ENCODE data around the gene UPK3A. TPM values are rescaled to one million over a fixed set of nuclear protein-coding genes. Genes with fewer than 3 reads are reported as not detected.

UPK3A gene
- not detected in 2 replicates for total RNA-seq

DNA sequence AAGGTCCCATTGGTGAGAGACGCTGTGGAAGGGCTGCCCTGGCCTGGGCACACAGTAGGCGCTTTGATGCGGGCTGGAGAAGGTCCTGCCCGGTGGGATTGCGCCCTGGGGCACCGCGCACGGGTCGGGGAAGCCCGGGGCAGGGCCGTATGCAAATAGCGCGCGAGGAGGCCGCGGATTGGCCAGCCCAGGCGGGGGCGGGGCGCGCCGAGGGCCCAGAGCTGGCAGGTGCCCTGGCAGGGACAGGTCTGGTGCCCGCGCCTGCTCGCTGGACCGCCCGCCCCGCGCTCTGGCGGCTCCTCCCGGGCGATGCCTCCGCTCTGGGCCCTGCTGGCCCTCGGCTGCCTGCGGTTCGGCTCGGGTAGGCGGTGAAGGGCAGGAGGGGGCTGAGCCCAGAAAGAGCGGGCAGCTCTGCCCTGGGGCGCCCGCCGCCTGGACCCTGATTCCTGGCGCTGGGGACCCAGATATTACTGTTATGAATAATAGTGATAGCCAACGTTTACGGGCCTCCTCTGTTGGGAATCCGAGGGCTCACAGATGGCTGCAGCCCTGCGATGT lies at the start of gene UPK3A:
TSS of gene UPK3A (plus strand) at position 245 of the 558 bp plus-strand sequence. CDS start at position 310, 65 bp downstream.

DNA sequence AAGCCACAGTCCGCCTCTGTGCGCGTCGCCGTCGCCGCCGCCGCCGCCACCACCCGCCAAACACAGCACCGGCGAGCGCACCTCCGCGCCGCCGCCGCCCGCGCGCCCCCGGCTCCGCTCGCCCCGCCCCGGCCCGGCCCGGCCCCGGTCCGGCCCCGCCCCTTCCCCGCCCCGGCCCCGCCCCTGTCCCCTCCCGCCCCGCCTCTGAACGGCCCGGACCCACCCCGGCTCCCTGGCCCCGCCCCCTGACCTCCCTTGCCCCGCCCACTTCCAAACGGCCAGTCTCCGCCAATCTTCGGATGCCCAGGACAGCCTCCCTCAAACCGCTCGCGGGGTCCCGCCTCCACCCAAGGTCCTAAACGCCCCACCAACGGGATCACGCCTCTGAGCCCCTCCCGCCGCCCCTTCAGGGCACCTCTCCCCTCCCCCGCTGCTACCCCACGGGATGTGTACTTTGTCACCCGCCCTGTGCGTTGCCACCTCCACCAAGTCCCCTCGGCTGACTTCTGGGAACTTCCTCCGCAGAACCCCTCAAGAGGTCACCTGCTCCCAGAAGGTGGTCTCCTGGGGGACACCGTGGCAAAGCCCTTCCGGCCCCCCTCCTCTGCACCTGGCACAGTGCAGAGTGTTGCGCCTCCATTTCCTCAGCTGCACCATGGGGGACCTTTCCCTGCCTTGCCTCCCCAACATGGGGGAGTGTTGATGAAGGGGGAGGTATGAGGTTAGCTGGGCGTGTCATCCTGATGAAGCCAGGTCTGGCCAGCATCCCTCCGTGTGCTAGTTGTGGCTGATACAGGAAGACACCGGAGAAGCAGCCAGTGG lies 43.7 kb upstream of the UPK3A start, which contains the start of gene KIAA0930:
TSS of gene KIAA0930 (minus strand) at position 85 of the 822 bp plus-strand sequence. CDS start 191 bp downstream, outside the sequence.

DNA sequence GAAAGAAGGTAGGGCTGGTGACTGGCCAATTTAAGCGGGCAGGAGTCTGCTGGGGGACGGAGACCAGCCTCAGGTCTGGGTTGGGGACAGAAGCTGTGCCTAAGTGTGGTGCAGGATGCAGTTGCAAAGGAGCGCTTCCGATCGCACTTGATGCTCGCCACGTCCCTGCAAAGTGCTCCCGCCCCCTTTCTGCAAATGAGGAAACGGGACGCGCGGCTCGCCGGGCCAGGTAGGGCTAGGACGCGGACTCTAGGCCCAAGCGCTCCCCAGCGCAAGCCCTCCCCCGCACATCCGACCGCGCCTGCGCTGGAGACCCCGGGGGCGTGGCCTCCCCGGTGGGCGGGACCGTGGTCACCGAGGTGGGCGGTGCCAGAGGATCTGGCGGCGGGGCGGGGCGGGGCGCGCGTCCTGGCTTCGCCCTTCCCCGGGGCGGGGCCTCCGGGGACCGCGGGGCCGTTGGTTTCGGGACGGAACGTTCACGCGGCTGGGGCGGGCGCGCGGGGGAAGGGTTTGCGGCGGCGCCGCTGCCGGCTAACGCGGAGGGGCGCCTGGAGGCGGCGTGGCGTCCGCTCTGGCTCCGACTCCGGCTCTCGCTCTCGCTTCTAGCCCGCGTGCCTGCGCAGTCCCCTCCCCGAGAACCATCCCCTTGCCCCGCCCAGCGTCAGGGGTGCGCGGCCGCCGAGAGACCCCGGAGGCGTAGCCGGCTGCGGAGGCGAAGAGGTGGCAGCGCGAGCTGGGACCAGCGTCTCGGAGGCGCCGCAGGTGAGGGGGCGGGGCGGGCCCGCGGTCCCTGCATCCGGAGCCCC lies 24.9 kb downstream of the UPK3A start, which contains the start of gene FAM118A:
TSS of gene FAM118A (plus strand) at position 513 of the 806 bp plus-strand sequence. CDS start 12,446 bp downstream, outside the sequence.

Other genes starting within 250 kb of the UPK3A start
- 42.4 and 76.1 TPM in 2 replicates for gene NUP50, start 121.0 kb upstream of the UPK3A start, total RNA-seq
- gene KIAA0930, start 44.1 kb upstream of the UPK3A start, total RNA-seq, result 89.5 and 129 TPM in 2 replicates
- gene FAM118A, start 25.0 kb downstream of the UPK3A start, total RNA-seq, result 6.3 and 20.5 TPM in 2 replicates
- gene SMC1B, start 128.7 kb downstream of the UPK3A start, total RNA-seq, result not detected in 2 replicates
- gene RIBC2, start 128.7 kb downstream of the UPK3A start, total RNA-seq, result not detected in 2 replicates
- 37.1 and 38.3 TPM in 2 replicates for gene FBLN1, start 217.9 kb downstream of the UPK3A start, total RNA-seq

Data from tracheal epithelial cell (primary cell).